MM.1S (cell line): ENCODE data around the gene LAG3.

Experiments used
- DNase-seq: peaks from one replicate; pipeline ENCODE4 v3.0.0-alpha.2; 2015
- H2AFZ ChIP-seq: fragments of 300-600 bp; sonication (generic); 2 replicates; pipeline ENCODE4 v1.6.0; 2016; ENCODE audit warnings: antibody characterized with exemption, low read length
- H3F3A ChIP-seq: fragments of 300-600 bp; sonication (generic); 2 replicates; pipeline ENCODE4 v1.6.1; 2016; ENCODE audit warnings: mild to moderate bottlenecking, antibody characterized with exemption, low read length, moderate library complexity, mixed read lengths; ENCODE audit not compliant: insufficient read depth
- H3K27ac ChIP-seq: fragments of 300-600 bp; sonication (generic); 2 replicates; pipeline ENCODE4 v1.5.1; 2016; ENCODE audit warnings: mild to moderate bottlenecking, low read length
- H3K27me3 ChIP-seq: fragments of 300-600 bp; sonication (generic); replicated peaks from 2 replicates; pipeline ENCODE4 v1.6.0; 2016; ENCODE audit warnings: low read length; ENCODE audit not compliant: insufficient read depth
- H3K36me3 ChIP-seq: fragments of 300-600 bp; sonication (generic); replicated peaks from 2 replicates; pipeline ENCODE4 v1.6.1; 2016; ENCODE audit warnings: mild to moderate bottlenecking, low read length, mixed read lengths; ENCODE audit not compliant: insufficient read depth
- H3K4me1 ChIP-seq: fragments of 300-600 bp; sonication (generic); 2 replicates; pipeline ENCODE4 v1.6.1; 2016; ENCODE audit warnings: low read length, mixed read lengths
- H3K4me2 ChIP-seq: fragments of 300-600 bp; sonication (generic); 2 replicates; pipeline ENCODE4 v1.6.0; 2016; ENCODE audit warnings: low read depth, low read length
- H3K4me3 ChIP-seq: fragments of 300-600 bp; sonication (generic); 2 replicates; pipeline ENCODE4 v1.5.1; 2016; ENCODE audit warnings: low read length, mixed read lengths
- H3K79me2 ChIP-seq: fragments of 300-600 bp; sonication (generic); 2 replicates; pipeline ENCODE4 v1.6.1; 2016; ENCODE audit warnings: mixed run types, low read length, mixed read lengths
- H3K9ac ChIP-seq: fragments of 300-600 bp; sonication (generic); 2 replicates; pipeline ENCODE4 v1.6.1; 2016; ENCODE audit warnings: low read length, mixed read lengths
- H3K9me2 ChIP-seq: fragments of 300-600 bp; sonication (generic); replicated peaks from 2 replicates; pipeline ENCODE4 v1.6.1; 2016; ENCODE audit warnings: mild to moderate bottlenecking, low read length, mixed read lengths; ENCODE audit not compliant: insufficient read depth
- H3K9me3 ChIP-seq: fragments of 300-600 bp; sonication (generic); replicated peaks from 2 replicates; pipeline ENCODE4 v1.6.1; 2016; ENCODE audit warnings: mild to moderate bottlenecking, low read length, mixed read lengths; ENCODE audit not compliant: insufficient read depth
- H4K20me1 ChIP-seq: fragments of 300-600 bp; sonication (generic); 2 replicates; pipeline ENCODE4 v1.6.1; 2016; ENCODE audit warnings: mild to moderate bottlenecking, low read length, moderate library complexity, mixed read lengths; ENCODE audit not compliant: insufficient read depth
- EZH2 ChIP-seq: fragments of 300-600 bp; sonication (generic); optimal IDR thresholded peaks from 2 replicates; pipeline ENCODE3; 2017; ENCODE audit warnings: low read depth, mild to moderate bottlenecking, antibody characterized with exemption, low read length, mixed read lengths
- EZH2phosphoT487 ChIP-seq: fragments of 300-600 bp; sonication (generic); IDR thresholded peaks from 2 replicates; pipeline ENCODE4 v1.6.1; 2018; ENCODE audit warnings: antibody characterized with exemption, low read length
- TF ChIP-seq, protein P1 (sequence below): fragments of 300-600 bp; sonication (generic); IDR thresholded peaks from 2 replicates; pipeline ENCODE4 v1.5.1; 2016; ENCODE audit warnings: antibody characterized with exemption, low read length, mixed read lengths

LAG3 gene

DNA sequence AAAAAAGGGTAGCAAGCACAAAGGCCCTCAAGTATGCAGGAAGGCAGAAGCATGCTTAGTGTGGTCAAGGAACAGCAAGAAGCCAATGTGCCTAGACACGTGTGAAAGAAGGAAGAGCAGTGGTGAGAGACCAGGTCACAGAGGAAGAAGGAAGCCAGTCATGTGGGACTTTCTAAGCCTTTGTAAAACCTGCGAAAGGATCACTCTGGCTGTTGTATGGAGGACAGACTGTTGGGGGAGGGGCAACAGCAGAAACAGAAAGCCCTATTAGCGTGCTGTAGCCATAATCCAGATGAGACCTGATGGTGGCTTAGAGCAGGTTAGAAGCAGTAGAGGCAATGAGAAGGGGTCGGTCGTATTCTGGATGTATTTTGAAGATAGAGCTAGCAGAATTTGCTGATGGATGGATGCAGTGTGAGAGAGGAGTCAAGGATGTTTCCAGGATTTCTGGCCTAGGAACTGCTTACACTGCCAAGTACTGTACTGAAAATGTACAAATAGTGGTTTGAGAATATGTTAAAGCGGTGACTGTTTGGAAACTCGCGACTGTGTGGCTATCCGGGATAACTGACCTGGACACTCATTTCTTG is 13.7 kb upstream of the LAG3 start:
- no peaks in the 10 kb centered on the region for H4K20me1 ChIP-seq
- H3K9me3 ChIP-seq = no peaks in the 10 kb centered on the region
- no peak overlapping the region for H3K4me3 ChIP-seq
- H3K4me2 ChIP-seq = peak overlapping the region; percentile 24; the same call in 1 of the 2 replicates
- no peak overlapping the region for H3K27ac ChIP-seq
- H3K9ac ChIP-seq = no peak overlapping the region
- H2AFZ ChIP-seq = peak overlapping the region; percentile 30; the same call in 1 of the 2 replicates
- peak; percentile 30 for DNase-seq
- no peaks in the 10 kb centered on the region for H3K36me3 ChIP-seq
- TF ChIP-seq EZH2 = no peak
- TF ChIP-seq EZH2phosphoT487 = no peak
- TF ChIP-seq, protein P1, sequence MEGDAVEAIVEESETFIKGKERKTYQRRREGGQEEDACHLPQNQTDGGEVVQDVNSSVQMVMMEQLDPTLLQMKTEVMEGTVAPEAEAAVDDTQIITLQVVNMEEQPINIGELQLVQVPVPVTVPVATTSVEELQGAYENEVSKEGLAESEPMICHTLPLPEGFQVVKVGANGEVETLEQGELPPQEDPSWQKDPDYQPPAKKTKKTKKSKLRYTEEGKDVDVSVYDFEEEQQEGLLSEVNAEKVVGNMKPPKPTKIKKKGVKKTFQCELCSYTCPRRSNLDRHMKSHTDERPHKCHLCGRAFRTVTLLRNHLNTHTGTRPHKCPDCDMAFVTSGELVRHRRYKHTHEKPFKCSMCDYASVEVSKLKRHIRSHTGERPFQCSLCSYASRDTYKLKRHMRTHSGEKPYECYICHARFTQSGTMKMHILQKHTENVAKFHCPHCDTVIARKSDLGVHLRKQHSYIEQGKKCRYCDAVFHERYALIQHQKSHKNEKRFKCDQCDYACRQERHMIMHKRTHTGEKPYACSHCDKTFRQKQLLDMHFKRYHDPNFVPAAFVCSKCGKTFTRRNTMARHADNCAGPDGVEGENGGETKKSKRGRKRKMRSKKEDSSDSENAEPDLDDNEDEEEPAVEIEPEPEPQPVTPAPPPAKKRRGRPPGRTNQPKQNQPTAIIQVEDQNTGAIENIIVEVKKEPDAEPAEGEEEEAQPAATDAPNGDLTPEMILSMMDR = no peak
- H3K4me1 ChIP-seq = peaks cover 14% of the 10 kb centered on the region
- H3F3A ChIP-seq = peaks cover 8% of the 10 kb centered on the region; the same call in 1 of the 2 replicates
- H3K79me2 ChIP-seq = no peaks in the 10 kb centered on the region
- H3K27me3 ChIP-seq = no peaks in the 10 kb centered on the region
- no peaks in the 10 kb centered on the region for H3K9me2 ChIP-seq

DNA sequence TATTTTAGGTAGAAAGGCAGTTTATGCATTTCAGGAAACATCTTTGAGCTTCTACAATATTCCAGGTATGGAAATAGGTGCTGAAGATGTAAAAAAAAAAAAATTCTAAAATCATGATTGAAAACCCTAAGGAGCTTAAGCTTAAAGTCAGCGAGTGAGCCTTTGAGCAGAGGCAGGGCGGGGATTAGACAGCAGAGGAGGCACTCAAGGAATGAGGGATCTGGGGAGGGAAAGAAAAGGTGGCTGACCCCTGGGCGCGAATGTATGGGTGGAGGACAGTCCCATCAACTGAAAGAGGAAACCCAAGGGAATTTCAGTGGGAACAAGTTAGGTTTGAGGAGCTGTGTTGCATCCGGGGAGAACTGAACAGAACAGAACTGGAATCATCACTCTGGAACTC is 12.6 kb upstream of the LAG3 start:
- H3F3A ChIP-seq = peaks cover 4% of the 10 kb centered on the region; the same call in 1 of the 2 replicates
- H2AFZ ChIP-seq = no peak overlapping the region
- DNase-seq = no peak
- H3K9me3 ChIP-seq = no peaks in the 10 kb centered on the region
- no peak overlapping the region for H3K9ac ChIP-seq
- H3K27ac ChIP-seq = no peak overlapping the region
- H3K4me1 ChIP-seq = peaks cover 18% of the 10 kb centered on the region
- no peak overlapping the region for H3K4me3 ChIP-seq
- no peaks in the 10 kb centered on the region for H3K36me3 ChIP-seq
- no peaks in the 10 kb centered on the region for H3K9me2 ChIP-seq
- H3K4me2 ChIP-seq = no peak overlapping the region
- no peaks in the 10 kb centered on the region for H4K20me1 ChIP-seq
- TF ChIP-seq EZH2 (no peak), EZH2phosphoT487 (no peak)
- TF ChIP-seq, protein P1 = no peak
- H3K79me2 ChIP-seq = no peaks in the 10 kb centered on the region
- peaks cover 2% of the 10 kb centered on the region; the same call in 1 of the 2 replicates for H3K27me3 ChIP-seq

DNA sequence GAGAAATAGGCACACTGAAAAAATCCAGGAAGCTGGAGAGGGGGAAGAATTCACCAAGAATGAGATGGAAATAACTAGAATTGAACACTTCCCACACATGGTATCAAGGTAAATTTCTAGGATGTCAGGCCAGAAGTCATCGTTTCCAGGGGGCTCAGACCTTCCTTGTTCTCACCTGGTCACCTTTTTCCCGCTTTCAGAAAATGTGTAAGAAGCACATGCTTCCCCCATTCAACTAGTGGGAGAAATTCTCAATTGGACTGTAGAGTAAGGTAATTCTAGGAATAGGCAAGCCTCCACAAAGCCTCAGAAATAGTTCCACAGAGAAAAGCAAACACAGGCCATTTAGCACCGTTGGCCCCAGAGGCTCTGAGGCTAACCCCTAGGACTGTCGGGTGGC is 8.9 kb upstream of the LAG3 start:
- no peak for DNase-seq
- Histone ChIP-seq H3K27me3 (peaks cover 13% of the 10 kb centered on the region), H3K4me2 (peak overlapping the region; percentile 70; the same call in 1 of the 2 replicates), H2AFZ (no peak overlapping the region), H3K4me1 (peaks cover 22% of the 10 kb centered on the region), H3K9ac (no peak overlapping the region), H3K27ac (no peak overlapping the region), H3K9me3 (no peaks in the 10 kb centered on the region), H3K36me3 (no peaks in the 10 kb centered on the region), H4K20me1 (no peaks in the 10 kb centered on the region), H3F3A (peaks cover 13% of the 10 kb centered on the region; the same call in 1 of the 2 replicates), H3K4me3 (no peak overlapping the region), H3K9me2 (no peaks in the 10 kb centered on the region), H3K79me2 (no peaks in the 10 kb centered on the region)
- TF ChIP-seq EZH2phosphoT487 = no peak
- no peak for TF ChIP-seq EZH2
- TF ChIP-seq, protein P1 = no peak
